Medulla oblongata (tissue), 1 donor: ENCODE measurements around the gene SLC38A1.
"Not testable (repeated sequence)": the region's sequence is repeated elsewhere in the genome, so short reads cannot be mapped to it uniquely, and the experiment has no call there.

ENCODE experiments used
- DNase-seq: peaks from one replicate; pipeline ENCODE4 v3.0.0-alpha.2; 2015; ENCODE audit errors: extremely low spot score

SLC38A1 gene

DNA sequence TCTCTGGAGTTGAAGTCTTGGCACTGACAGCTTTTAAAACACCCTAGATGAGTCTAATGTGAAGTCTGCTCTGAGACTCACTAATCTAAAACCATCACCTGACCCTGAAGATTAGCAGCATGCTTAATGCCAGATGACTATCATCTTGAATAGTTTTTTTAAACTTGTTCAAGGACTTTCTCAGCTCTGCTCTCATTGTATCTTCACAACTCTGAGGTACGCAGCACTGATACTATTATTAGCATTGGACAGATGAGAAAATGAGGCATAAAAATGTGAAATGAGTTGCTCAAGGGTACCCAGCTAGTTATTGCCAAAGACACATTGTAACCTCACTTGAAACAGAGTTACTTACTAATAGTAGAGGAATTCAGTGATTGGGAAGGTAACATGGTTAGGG, 4.8 kb downstream of the SLC38A1 start:
- DNase-seq: no peak

DNA sequence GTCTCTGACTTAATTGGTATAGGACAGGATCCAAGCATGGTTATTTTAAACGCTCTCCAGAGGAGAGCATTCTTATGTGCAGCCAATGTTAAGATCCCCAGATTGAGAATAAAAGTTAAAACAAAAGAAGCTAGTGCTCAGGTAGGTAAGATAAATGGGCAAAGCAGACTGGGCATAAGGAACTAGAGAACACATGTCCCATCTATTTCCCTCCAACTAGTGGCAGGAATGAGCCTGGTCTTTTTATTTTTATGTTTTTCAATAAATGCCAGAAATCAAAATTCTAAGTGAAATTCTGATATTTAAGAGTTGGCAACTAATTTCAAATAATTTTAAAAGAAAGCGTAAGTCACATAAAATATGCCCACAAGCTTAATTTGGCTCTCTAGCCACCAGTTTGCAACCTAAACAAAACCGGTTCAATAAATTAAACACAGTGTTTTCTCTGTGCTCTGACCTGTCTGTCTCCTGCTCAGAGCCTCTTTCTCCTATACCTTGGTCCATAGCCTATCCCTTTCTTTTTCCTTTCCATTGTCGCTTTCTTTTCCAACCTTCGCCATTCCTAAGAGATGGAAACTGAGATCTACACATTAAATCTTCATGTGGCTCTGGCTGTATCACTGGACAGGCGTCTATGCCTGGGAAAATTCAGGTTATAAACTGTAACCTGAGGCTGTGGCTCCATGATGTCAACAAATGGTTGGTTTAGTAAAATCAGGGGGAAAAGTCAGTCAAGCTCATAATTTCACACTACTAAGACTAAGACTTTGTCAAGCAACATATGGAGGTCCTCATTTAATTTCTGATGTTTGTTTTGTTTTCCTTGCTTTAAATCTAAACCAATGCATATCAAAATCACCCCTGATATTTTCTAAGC, 5.5 kb downstream of the SLC38A1 start:
- DNase-seq: no peak

DNA sequence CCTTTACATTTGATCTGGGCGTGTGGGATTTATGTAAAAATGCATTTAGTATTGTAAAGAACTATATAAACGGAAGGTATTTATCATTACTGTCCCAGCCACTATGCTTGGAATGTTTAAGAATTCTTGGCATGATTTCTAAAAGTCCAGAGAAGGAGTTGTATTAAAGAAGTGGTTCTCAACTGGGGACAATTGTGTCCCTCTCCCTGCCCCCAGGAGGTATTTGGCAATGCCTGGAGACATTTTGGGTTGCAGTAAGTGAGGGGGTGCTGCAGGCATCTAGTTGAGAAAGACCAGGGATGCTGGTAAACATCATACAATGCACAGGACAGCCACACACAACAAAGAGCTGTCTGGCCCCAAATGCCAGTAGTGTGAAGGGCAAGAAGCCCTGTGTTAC, 7.2 kb downstream of the SLC38A1 start:
- DNase-seq: no peak

DNA sequence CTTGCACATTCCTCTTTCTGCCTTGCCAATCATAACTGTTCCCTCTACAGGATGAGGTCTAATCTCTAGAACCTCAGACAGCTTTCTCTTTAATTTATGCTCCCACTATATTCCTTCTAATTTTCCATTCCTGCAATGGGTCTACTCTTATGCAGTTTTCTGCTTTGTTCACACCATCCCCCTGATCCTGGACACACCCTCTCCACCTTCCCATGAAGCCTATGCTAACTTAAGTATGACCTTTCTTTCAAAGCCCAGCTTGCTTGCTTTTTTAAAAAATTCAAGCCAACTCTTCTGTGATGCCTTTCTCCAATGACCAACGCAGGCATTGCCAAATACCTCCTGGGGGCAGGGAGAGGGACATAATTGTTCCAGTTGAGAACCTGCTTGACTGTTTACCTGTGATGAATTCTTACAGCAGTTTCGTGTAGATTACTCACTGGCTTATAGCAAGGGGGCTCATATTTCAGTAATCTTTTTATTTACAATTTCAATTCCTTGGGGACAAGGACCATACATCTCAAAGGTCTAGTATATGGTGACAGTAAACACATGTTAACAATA, 7.8 kb downstream of the SLC38A1 start:
- no peak for DNase-seq

DNA sequence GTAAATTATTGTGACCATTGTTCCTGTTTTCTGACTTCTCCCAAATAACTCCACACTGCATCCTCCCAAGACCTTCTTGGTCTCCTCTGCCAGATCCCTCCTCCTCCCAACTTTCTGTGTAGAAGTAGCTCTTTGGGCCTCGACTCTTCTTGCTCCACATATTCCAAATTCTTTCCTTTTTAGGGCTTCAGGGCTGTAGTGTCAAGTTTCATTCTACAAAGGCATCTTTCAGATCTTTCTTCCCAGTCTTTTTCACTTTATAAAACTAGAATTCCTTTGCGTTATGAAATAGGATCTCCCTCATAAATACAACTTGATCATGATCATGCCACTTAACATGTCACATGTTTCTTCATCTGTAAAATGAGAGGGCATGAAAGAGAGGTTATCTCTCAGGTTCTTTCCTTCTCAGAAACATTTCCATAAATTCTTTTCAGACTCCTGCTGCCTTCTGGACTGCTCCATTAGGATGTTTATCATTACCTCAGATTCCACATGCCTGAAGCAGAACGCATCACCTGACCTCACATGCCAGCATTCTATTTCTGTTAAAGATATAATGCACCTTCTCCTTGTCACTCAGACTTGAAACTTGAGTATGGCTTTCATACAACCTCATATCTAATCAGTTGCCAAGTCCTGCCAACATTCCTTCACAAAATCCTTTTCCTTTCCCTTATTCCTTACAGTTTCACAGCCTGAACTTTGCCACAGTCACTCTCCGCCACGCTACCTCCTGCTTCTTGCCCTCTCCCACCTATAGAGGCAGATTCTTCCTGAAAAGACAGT, 8.5 kb downstream of the SLC38A1 start:
- DNase-seq: no peak

DNA sequence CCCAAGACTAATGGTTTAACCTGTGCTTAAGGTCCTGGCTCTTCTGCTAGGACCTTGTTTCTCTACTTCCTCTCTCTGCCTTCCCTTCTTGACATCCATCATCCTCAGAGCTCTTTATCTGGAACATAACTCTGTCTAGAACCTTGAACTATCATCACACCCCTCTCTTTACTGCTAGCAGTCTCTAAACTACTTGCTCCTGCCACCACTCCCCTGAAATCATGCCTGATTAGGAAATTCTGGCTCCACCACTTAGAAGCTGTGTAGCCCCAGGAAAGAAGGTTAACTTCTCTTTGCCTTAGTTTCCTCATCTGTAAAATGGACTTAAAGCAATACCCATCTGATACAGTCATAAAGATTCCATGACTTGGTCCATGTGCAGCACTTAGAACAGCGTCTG, 9.1 kb downstream of the SLC38A1 start:
- no peak for DNase-seq

DNA sequence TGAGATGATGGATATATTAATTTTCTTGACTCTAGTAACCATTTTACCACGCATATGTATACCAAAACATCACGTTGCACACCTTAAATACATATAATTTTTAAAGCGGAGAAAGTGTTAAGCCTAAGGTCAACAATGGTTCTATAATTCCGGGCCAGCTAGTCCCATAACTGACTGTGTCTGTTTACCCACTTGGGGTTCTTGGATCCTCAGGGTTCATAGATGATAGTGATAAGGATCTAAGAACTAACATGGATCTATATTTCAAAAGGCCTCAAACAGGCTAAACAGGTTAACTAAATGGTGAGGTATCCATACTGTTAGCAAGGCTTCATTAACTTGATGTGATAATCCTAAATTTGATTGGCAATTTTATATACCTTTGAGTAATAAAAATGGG, 9.8 kb downstream of the SLC38A1 start:
- no peak for DNase-seq

DNA sequence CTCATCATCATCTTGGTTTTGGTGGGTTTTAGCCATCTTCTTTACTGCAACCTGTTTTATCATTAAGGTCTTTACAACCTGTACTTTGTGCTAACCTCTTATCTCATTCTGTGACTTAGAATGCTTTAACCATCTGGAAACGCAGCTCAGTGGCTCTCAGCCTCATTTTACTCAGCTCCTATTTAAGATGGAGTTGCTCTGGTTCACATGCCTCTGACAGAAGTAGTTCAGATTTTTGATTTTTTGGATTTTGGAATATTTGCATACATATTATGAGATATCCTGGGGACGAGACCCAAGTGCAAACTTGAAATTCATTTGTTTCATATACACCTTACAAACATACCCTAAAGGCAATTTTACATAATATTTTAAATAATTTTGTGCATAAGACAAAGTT, 10.7 kb downstream of the SLC38A1 start:
- no peak for DNase-seq

DNA sequence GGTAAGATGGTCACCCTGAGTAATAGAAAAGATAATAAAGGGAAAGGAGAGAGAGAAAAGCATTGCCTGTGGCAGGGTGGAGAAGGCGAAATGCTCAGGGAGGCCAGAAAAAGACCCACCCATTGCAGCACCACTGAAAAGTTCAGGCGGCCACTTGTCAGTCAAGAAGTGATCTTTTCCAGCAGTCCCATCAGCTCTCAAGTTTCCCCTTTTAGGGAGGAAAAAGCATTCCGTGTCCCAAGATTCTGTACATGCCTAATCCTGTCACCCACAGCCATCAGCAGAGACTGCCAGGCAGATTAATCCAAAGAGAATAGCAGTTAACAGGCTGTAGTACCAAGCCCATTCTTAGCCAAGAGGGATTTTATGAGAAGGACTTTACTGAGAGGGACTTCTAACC, 11.9 kb downstream of the SLC38A1 start:
- no peak for DNase-seq

DNA sequence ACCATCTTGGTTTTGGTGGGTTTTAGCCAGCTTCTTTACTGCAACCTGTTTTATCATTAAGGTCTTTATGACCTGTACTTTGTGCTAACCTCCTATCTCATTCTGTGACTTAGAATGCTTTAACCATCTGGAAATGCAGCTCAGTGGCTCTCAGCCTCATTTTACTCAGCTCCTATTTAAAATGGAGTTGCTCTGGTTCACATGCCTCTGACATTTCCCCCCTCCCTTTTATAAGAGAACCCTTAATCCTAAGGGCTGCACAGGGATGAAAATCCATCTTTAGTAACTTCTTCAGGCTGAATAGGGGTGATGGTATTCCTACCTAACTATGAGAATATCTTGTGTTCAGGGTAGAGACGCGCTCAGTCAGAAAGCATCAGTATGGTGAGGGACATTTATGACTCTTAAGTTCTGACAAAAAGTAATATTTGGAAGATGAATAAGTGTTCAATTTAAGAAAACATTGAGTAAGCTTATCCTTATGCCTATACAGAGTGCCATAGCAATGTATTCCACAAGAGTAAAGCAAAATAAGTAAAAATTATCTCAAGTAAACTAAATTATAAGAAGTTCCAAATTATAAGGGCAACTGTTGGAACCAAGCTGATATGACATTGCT, 15.2 kb downstream of the SLC38A1 start:
- DNase-seq: no peak

DNA sequence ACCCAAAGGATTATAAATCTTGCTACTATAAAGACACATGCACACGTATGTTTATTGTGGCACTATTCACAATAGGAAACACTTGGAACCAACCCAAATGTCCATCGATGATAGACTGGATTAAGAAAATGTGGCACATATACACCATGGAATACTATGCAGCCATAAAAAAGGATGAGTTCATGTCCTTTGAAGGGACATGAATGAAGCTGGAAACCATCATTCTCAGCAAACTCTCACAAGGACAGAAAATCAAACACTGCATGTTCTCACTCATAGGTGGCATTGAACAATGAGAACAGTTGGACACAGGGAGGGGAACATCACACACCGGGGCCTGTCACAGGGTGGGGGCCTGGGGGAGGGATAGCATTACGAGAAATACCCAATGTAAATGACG, 16.8 kb downstream of the SLC38A1 start:
- DNase-seq: not testable (repeated sequence)

DNA sequence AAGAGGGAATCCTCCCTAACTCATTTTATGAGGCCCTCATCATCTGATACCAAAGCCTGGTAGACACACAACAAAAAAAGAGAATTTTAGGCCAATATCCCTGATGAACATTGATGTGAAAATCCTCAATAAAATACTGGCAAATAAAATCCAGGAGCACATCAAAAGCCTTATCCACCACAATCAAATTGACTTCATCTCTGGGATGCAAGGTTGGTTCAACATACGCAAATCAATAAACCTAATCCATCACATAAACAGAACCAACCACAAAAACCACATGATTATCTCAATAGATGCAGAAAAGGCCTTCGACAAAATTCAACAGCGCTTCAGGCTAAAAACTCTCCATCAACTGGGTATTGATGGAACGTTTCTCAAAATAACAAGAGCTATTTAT, 18.9 kb downstream of the SLC38A1 start:
- not testable (repeated sequence) for DNase-seq

DNA sequence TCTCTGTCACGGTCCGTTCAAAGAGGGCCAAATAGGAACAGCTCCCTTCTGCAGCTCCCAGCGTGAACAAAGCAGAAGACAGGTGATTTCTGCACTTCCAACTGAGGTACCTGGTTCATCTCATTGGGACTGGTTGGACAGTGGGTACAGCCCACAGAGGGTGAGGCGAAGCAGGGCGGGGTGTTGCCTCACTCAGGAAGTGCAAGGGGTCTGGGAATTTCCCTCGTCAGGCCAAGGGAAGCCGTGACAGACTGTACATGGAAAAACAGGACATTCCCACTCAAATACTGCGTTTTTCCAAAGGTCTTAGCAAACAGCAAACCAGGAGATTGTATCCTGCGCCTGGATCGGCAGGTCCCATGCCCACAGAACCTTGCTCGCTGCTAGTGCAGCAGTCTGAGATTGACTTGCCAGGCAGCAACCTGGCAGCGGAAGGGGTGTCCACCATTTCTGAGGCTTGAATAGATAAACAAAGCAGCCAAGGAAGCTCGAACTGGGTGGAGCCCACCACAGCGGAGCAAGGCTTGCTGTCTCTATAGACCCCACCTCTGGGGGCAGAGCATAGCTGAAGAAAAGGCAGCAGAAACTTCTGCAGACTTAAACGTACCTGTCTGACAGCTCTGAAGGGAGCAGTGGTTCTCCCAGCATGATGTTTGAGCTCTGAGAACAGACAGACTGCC, 22.7 kb downstream of the SLC38A1 start:
- no peak for DNase-seq

DNA sequence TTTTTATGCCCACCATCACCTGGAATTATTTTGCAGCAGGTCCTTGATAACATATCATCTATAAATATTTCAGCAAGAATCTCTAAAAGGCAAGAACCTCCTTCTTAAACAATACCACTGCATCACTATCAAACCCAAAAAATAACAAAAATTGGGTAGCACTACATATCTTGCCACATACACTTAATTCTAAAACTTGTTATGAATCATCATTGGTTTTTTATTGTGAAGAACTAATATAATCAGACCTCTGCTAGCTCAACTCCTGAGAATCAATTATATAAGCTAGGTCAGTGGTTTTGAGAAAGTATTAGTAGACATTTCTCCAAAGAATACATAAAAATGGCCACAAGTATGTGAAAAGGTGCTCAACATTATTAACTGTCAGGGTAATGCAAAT, 23.8 kb downstream of the SLC38A1 start:
- no peak for DNase-seq

DNA sequence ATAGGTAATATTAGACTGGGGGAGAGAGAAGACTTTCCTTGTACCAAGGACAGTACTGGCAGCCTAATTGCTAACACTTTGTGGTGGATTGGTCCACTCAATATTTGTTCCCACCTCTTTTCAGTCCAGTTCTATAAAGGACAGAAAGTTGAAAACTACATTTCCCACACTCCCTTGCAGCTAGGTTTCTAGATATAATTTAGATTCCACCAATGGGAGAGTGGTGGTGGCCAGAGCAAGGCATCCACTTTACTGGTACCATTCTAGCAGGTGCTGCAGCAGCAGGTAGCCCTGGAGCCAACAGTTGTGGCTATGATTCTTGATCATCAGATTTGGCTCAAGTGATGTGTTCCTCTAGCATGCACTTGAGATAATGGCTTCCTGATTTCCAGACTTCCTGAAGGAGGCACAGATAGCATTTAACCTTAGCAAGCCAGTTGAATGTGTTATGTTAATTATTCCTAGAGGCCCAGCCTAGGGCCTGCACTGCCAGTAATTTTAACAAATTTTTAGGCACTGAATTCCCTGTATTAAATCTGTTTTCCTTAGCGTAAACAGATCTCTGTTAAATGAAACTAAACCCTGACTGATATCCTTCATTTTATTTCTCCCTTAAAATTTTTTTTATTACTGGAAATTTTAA, 24.4 kb downstream of the SLC38A1 start:
- no peak for DNase-seq

DNA sequence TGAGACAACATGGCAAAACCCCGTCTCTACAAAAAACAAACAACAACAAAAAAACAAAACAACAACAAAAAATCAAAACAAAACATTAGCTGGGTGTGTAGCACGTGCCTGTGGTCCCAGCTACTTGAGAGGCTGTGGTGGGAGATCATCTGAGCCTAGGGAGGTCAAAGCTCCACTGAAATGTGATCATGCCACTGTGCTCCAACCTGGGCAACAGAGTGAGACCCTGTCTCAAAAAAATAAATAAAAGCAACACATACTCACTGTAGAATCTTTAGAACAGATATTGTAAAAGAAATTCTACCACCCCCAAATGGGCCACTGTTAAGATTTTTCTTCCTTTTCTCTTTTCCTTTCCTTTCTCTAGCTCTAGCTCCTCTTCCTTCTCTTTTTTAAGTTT, 26.3 kb downstream of the SLC38A1 start:
- no peak for DNase-seq

DNA sequence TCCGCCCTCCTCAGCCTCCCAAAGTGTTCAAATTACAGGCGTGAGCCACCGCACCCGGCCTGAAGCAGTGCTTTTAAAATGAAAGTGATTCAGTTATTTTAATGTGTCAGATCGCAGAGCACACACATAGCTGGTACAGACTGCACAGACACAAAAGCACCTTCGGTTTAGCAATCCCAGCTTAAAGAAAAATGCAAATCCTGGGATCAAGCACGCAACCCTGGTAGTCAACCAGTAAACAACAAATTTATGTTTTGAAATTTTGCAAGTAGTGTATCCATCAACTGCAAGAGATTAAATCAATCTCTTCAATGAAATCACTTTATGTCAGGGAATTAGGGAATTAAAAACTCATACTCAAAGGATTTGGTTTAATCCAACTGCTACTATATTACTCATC, 28.4 kb downstream of the SLC38A1 start:
- DNase-seq: no peak

DNA sequence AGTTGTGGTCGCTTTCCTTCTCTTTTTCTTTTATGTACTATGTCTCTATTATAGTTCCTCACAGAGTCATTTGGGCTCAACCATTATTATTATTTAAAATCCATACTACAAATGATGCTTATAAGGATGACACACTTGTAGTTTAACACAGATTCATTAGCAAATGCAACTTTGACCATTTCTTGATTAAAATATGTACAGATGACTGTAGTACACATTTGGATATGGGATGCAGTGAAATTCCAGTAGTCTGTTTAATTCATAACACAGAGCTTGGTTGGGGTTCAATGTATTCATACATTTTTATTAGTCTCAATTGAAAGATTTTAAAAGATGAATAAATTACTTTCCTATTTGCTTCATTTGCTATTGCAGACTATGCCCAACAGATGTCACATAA, 30.0 kb downstream of the SLC38A1 start:
- no peak for DNase-seq

DNA sequence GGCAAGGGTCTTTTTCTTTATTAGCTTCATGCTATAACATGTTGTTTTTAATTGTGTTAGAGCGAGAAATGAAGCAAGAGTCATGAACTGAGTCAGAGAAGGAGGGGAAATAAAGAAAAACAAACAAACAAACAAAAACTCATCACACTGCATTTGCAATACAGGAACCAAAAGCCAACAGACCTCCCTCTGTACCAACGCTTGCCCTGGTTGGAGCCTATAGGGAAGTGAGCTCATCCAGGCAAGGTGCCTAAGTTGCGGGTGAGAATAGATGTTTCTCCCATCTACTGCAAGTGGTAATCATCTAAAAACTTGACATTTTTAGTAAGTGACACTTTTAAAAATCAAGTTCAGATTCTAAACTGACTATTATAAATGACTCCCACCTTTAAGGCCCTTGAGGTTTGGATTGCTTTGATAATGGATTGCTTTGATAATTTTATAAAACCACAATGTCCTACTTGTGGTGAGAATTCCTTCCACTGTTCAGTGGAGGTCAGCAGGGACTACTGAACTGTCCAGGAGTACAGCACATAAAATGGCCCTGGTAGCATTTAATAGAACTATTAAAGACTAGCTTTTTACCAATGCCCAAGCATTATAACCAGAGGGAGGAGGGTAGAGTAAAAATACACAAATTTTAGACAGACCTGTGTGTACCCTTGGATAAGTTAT, 31.3 kb downstream of the SLC38A1 start:
- DNase-seq: no peak

DNA sequence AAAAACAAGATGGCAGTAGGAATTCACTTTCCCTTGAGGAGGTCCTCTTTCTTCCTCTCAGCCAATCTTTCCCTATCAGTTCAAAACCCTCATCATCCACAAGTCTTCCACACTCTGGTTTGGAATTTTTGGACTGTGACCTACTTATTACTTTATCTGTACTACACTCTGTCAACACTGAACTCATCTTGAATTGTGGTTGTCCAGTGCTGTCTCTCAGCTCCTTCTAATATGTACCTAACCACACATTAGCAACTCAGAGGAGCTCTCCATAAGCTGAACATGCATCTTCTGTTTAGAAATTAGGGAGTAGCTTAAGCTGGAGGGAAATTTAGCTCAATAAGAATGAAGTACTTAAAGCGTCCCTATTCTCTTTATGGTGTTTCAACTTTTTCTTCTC, 34.8 kb downstream of the SLC38A1 start:
- DNase-seq: no peak

DNA sequence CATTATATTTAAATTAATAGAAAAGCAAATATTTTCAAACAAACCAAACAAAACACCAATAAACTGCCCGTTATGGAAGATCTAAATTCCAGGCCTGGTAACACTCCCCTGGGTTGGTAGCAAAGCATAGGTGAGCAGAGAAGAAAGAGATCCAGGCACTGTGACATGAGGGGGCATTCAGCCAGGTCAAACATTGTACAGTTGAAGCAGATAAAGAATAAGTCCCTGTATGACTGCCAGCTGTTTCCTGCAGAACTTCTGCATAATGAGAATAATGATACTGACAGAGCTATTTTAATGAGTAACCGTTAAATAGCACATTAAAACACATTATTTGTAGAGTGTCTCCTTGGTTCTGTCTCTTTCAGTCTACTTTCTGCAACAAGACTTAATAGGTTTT, 35.4 kb downstream of the SLC38A1 start:
- no peak for DNase-seq
